ENCODE results near the gene INHA.

INHA gene

DNA sequence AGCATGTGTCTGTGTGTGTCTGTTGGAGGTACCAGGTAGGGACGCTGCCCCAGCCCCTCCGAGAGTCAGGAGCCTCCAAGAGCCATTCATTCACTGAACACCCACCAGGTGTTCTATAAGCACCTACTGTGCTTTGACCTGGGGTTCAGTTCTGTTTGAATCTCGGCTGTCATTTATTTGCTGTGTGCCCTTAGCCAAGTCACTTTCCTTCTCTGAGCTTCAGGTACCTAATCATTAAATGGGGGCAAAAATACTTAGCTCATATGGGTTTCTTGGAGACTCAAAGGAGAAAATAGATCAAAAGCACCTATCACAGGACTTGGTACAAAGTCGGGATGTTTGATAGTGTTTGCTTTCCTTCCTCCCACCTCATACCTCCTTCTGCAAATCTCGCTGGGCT lies 44.6 kb upstream of the INHA start:
- DNase-seq (ENCODE audit: extremely low spot score) = no peak
- ChIA-PET POLR2A (interaction anchor here (2.0 kb wide), 2 partner anchors 10 to 29 kb away, joined by 6 to 7 read pairs; partner anchors contain the start of gene GMPPA), CTCF (interaction anchor here (0.7 to 3.0 kb wide), 11 partner anchors 9 to 124 kb away, joined by 3 to 28 read pairs (median 5); a partner anchor contains a TSS)
- no peak for TF ChIP-seq ZNF384 (IDR thresholded peaks at IDR 0.05)
- TF ChIP-seq CTBP1 (IDR thresholded peaks at IDR 0.05; ENCODE audit: borderline replicate concordance) = no peak
- no peak for TF ChIP-seq SUZ12 (IDR thresholded peaks at IDR 0.05)
- no peak for TF ChIP-seq FOXM1 (IDR thresholded peaks at IDR 0.05; ENCODE audit: borderline replicate concordance)
- TF ChIP-seq PKNOX1 (IDR thresholded peaks at IDR 0.05) = no peak
- TF ChIP-seq LEF1 (IDR thresholded peaks at IDR 0.05; ENCODE audit: borderline replicate concordance) = no peak
- no peak for TF ChIP-seq ELF4 (IDR thresholded peaks at IDR 0.05)
- TF ChIP-seq ARNT (IDR thresholded peaks at IDR 0.05) = no peak
- no peak for TF ChIP-seq NFRKB (IDR thresholded peaks at IDR 0.05)
- TF ChIP-seq TARDBP (IDR thresholded peaks at IDR 0.05) = no peak
- no peak for TF ChIP-seq BHLHE40 (IDR thresholded peaks at IDR 0.05; ENCODE audit: borderline replicate concordance)
- TF ChIP-seq HDGF (IDR thresholded peaks at IDR 0.05; ENCODE audit: borderline replicate concordance) = no peak
- no peak for TF ChIP-seq FOXK2 (IDR thresholded peaks at IDR 0.05)
- no peak for TF ChIP-seq FOXA1 (IDR thresholded peaks at IDR 0.05)
- TF ChIP-seq L3MBTL2 (conservative IDR thresholded peaks at IDR 0.05) = no peak
- TF ChIP-seq SP1 (IDR thresholded peaks at IDR 0.05) = no peak

DNA sequence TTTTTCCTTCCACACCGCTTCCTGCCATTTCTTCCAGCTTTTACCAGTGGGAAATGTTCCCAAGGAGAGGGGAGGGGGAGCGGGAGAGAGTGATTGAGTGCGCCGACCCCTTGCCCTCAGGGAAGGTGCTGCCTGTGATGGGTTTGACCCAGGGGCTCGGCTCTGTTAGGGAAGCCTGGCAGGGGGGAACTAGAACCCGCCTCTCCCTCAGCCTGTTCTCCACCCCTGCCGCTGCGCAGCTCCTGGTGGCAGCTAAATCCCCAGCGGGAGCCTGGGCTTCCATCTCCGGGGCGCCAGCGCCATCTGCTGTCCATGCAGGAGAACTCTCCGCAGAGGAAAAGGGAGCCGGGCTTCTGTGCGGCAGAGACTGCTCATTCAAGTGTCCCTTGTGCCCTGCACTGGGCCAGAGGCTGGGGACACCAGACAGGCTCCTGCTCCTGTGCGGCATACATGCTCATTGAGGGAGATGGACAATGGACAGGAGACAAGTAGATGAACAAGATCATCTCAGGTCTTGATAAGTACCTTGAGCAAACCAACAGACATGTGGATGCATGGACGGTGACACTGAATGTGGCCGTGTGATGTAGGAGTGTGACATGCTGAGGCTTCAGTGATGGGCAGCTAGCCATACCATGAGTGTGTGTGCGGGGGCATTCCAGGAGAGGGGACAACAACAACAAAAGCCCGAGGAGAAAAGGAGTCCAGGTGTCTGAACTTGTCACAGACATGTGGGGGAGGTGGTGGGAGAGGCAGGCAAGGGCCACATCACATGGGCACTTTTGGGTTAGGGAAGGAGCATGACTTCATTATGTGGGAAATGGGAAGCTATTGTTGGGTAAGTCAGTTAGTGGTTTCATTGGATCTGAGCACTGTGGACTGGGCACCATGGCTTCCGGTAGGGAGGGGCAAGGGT lies 41.8 kb upstream of the INHA start:
- ChIA-PET CTCF (interaction anchor here (0.6 to 3.7 kb wide), 35 partner anchors 8 to 248 kb away, joined by 3 to 50 read pairs (median 4); partner anchors contain the start of gene GMPPA), POLR2A (interaction anchor here (0.8 to 1.3 kb wide), 4 partner anchors 32 to 127 kb away, joined by 3 to 5 read pairs (median 3); partner anchors contain the start of gene GMPPA)
- DNase-seq (ENCODE audit: extremely low spot score) = peak; percentile 90
- TF ChIP-seq BHLHE40 (IDR thresholded peaks at IDR 0.05; ENCODE audit: borderline replicate concordance) (no peak), NFRKB (IDR thresholded peaks at IDR 0.05) (no peak), ZNF384 (IDR thresholded peaks at IDR 0.05) (no peak), TARDBP (IDR thresholded peaks at IDR 0.05) (no peak), CTBP1 (IDR thresholded peaks at IDR 0.05; ENCODE audit: borderline replicate concordance) (no peak), HDGF (IDR thresholded peaks at IDR 0.05; ENCODE audit: borderline replicate concordance) (no peak), SP1 (IDR thresholded peaks at IDR 0.05) (no peak), L3MBTL2 (conservative IDR thresholded peaks at IDR 0.05) (no peak), FOXK2 (IDR thresholded peaks at IDR 0.05) (no peak), FOXA1 (IDR thresholded peaks at IDR 0.05) (no peak), ELF4 (IDR thresholded peaks at IDR 0.05) (no peak), LEF1 (IDR thresholded peaks at IDR 0.05; ENCODE audit: borderline replicate concordance) (no peak), FOXM1 (IDR thresholded peaks at IDR 0.05; ENCODE audit: borderline replicate concordance) (no peak), ARNT (IDR thresholded peaks at IDR 0.05) (no peak), SUZ12 (IDR thresholded peaks at IDR 0.05) (no peak), PKNOX1 (IDR thresholded peaks at IDR 0.05) (no peak)

GRCh38 chr2:219531639-219532377 lies 40.3 kb upstream of the INHA start:
- no peak for TF ChIP-seq FOXM1 (IDR thresholded peaks at IDR 0.05; ENCODE audit: borderline replicate concordance)
- no peak for TF ChIP-seq FOXK2 (IDR thresholded peaks at IDR 0.05)
- TF ChIP-seq ZNF384 (IDR thresholded peaks at IDR 0.05) = no peak
- no peak for TF ChIP-seq BHLHE40 (IDR thresholded peaks at IDR 0.05; ENCODE audit: borderline replicate concordance)
- no peak for TF ChIP-seq ARNT (IDR thresholded peaks at IDR 0.05)
- TF ChIP-seq CTBP1 (IDR thresholded peaks at IDR 0.05; ENCODE audit: borderline replicate concordance) = no peak
- no peak for TF ChIP-seq PKNOX1 (IDR thresholded peaks at IDR 0.05)
- no peak for TF ChIP-seq FOXA1 (IDR thresholded peaks at IDR 0.05)
- ChIA-PET POLR2A (no interaction called here), CTCF (interaction anchor here (1.0 to 3.7 kb wide), 3 partner anchors 10 to 128 kb away, joined by 3 to 50 read pairs (median 4); a partner anchor contains a TSS)
- DNase-seq (ENCODE audit: extremely low spot score) = no peak

GRCh38 chr2:219532378-219532649 lies 39.8 kb upstream of the INHA start:
- no peak for DNase-seq (ENCODE audit: extremely low spot score)
- ChIA-PET POLR2A (no interaction called here), CTCF (interaction anchor here (1.0 to 3.7 kb wide), 2 partner anchors 37 to 129 kb away, joined by 3 to 50 read pairs; a partner anchor contains a TSS)
- no peak for TF ChIP-seq ZNF384 (IDR thresholded peaks at IDR 0.05)
- no peak for TF ChIP-seq ELF4 (IDR thresholded peaks at IDR 0.05)
- no peak for TF ChIP-seq FOXK2 (IDR thresholded peaks at IDR 0.05)
- TF ChIP-seq NFRKB (IDR thresholded peaks at IDR 0.05) = no peak
- no peak for TF ChIP-seq FOXA1 (IDR thresholded peaks at IDR 0.05)
- TF ChIP-seq ARNT (IDR thresholded peaks at IDR 0.05) = no peak
- TF ChIP-seq BHLHE40 (IDR thresholded peaks at IDR 0.05; ENCODE audit: borderline replicate concordance) = no peak
- TF ChIP-seq CTBP1 (IDR thresholded peaks at IDR 0.05; ENCODE audit: borderline replicate concordance) = no peak
- no peak for TF ChIP-seq SP1 (IDR thresholded peaks at IDR 0.05)
- no peak for TF ChIP-seq LEF1 (IDR thresholded peaks at IDR 0.05; ENCODE audit: borderline replicate concordance)
- no peak for TF ChIP-seq SUZ12 (IDR thresholded peaks at IDR 0.05)
- no peak for TF ChIP-seq PKNOX1 (IDR thresholded peaks at IDR 0.05)
- TF ChIP-seq HDGF (IDR thresholded peaks at IDR 0.05; ENCODE audit: borderline replicate concordance) = no peak
- no peak for TF ChIP-seq FOXM1 (IDR thresholded peaks at IDR 0.05; ENCODE audit: borderline replicate concordance)
- TF ChIP-seq TARDBP (IDR thresholded peaks at IDR 0.05) = no peak
- no peak for TF ChIP-seq L3MBTL2 (conservative IDR thresholded peaks at IDR 0.05)
